ENCODE results near the gene SLC17A8.
"Not testable (repeated sequence)": the region's sequence is repeated elsewhere in the genome, so short reads cannot be mapped to it uniquely, and the experiment has no call there.

The SLC17A8 gene

GRCh38 chr12:100356644-100357223 is at the start of gene SLC17A8:
Gene SLC17A8, plus strand, starts transcription at chr12:100357074. Its CDS starts 318 bp downstream, at chr12:100357392.
- DNase-seq (ENCODE audit: low read depth in 2 of 2), result no peak

DNA sequence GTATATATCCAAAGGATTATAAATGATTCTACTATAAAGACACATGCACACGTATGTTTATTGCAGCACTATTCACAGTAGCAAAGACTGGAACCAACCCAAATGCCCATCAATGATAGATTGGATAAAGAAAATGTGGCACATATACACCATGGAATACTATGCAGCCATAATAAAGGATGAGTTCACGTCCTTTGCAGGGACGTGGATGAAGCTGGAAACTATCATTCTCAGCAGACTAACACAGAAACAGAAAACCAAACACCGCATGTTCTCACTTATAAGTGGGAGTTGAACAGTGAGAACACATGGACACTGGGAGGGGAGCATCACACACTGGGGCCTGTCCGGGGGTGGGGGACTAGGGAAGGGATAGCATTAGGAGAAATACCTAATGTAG is 48.7 kb upstream of the SLC17A8 start:
- not testable (repeated sequence) for DNase-seq (ENCODE audit: low read depth in 2 of 2)

DNA sequence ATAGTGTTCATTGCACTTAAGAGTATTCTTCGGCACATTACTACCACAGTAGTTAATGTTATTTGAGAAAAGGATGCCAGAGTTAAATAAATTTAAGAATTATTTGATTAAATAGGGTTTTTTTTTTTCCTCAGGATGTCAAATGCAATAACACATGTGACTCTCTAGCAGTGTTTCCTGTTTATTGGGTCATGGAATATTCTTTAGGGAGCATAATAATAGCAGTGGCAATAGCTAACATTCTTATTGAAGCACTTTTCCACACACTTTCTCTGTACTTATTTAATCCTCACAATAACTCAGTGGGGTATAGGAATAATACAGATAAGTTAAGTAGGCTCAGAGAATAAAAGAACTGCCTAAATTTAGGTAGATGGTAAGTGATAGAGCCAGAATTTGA is 45.6 kb upstream of the SLC17A8 start:
- DNase-seq (ENCODE audit: low read depth in 2 of 2), result no peak

DNA sequence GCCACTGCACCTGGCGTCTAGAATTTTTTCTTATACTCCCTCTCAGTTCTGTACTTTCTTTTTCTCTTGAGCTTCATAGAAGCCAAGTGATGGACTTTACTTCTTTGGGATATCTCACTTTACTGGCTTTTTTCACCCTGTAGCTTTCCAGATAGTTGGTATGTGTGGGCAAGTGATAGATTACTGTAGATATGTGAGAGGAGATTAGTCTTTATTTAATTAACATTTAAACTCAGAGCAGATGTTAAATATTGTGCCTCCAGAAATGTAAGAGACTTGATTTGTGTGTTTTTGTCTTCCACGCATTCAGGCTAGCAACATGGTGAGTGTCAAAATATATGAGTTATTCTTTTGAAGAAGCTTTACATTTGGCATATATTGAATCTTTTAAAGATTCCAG is 39.5 kb upstream of the SLC17A8 start:
- DNase-seq (ENCODE audit: low read depth in 2 of 2), result no peak

DNA sequence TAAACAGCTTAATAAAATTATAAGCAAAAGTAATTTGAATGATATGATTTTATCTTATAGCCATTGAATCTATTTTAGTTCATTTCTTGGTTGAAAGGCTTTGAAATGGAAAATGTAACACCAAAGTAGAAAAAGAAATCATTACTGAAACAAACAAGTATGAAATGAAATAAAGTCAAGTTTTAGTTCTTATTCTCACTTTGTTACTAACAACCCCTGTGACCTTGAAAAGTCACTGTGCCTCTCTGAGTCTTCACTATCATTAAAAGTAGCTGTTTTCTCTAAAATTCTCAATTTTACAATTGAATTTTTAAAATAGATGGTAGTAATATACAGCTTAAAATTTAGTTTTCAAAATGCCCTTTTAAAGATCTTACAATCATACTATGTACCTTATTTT is 32.4 kb upstream of the SLC17A8 start:
- DNase-seq (ENCODE audit: low read depth in 2 of 2), result no peak

DNA sequence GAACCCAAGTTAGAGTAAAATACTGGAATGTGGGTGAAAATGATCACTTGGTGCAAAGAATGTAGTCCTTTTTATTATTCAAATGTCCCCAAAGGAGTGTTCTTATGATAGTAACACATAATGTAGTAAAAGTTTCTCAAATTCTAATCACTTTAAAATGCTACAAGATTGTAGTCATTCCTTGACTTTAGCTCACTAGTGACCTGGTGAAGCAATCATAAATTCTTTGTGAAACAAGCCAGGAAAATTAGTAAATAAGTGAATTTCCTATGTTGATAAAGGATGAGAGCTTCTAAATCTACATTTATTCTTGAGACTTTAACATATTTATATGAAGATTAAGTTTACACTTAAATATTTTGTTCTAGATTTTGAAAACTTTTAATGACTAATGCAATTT is 30.7 kb upstream of the SLC17A8 start:
- DNase-seq (ENCODE audit: low read depth in 2 of 2), result no peak

GRCh38 chr12:100329800-100330199 is 27.1 kb upstream of the SLC17A8 start:
- no peak for DNase-seq (ENCODE audit: low read depth in 2 of 2)

DNA sequence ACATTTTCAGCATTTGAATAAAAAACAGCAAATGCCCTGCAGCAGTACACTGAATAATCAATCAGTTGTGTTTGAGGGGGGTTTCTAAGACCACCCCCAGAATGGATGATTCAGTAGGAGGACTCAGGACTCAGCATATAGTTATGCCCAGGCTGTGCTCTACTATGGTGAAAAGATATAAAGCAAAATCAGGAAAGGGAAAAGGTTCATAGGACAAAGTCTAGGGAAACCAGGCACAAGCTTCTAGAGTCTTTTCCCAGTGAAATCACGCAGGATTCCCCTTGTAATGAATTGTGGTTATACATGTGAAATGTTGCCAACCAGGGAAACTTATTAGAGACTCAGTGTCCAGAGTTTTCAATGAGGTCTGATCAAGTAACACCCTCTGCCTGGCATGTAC is 25.0 kb upstream of the SLC17A8 start:
- no peak for DNase-seq (ENCODE audit: low read depth in 2 of 2)

DNA sequence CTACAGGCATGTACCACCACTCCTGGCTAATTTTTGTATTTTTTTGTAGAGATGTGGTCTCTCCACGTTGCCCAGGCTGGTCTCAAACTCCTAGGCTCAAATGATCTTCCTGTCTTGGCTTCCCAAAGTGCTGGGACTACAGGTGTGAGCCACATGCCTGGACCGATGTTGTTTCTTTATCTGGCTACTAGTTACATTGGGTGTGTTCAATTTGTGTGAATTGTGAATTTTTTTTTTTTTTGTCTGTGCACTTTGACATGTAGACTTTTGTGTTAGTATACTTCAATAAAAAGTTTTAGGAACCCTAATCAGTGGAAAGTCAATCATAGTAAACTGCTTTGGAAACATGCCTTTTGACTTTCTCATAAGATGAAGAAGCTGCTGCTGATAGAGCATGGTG is 24.0 kb upstream of the SLC17A8 start:
- DNase-seq (ENCODE audit: low read depth in 2 of 2), result no peak

DNA sequence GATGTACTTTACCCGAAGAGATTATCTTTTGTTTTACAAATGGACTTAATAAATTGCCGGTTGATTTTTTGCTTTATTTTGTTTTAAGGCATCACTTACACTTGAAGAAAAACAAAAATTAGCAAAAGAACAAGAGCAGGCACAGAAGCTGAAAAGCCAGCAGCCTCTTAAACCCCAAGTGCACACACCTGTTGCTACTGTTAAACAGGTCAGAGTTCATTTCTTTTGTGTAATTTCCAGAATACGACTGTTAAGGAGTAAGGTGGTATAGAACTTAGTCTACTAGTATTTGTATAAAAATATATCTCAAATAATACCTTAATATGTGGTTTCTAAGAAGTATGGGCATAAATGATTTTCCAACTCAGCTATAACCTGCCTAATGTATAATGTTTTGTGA is 19.6 kb upstream of the SLC17A8 start:
- DNase-seq (ENCODE audit: low read depth in 2 of 2), result no peak

DNA sequence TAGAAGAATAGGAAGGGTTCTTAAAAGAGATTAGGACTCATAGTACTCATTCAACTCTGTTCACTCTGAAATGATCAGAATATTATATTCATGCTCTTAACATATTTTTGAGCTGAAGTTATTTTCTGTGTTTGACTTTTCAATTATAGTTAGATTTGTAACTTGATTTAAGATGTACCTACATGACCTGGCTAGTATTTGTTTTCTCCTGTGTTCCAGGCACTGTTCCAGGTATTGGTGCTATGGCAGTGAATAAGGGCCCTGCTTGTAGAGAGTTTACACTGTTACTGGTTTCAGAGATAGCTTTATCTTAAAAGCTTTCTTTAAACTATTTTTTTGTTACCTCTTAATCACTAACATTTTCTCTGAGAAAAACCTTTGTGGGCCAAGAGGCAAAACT is 19.1 kb upstream of the SLC17A8 start:
- no peak for DNase-seq (ENCODE audit: low read depth in 2 of 2)

GRCh38 chr12:100339071-100339470 is 17.8 kb upstream of the SLC17A8 start:
- DNase-seq (ENCODE audit: low read depth in 2 of 2), result no peak

GRCh38 chr12:100342897-100343296 is 14.0 kb upstream of the SLC17A8 start:
- DNase-seq (ENCODE audit: low read depth in 2 of 2), result not testable (repeated sequence)

GRCh38 chr12:100344351-100344750 is 12.5 kb upstream of the SLC17A8 start:
- DNase-seq (ENCODE audit: low read depth in 2 of 2), result not testable (repeated sequence)

- DNase-seq (ENCODE audit: low read depth in 2 of 2), result no peak
Measured at GRCh38 chr12:100345020-100345767, 11.7 kb upstream of the SLC17A8 start.

GRCh38 chr12:100346660-100347059 is 10.2 kb upstream of the SLC17A8 start:
- no peak for DNase-seq (ENCODE audit: low read depth in 2 of 2)

DNA sequence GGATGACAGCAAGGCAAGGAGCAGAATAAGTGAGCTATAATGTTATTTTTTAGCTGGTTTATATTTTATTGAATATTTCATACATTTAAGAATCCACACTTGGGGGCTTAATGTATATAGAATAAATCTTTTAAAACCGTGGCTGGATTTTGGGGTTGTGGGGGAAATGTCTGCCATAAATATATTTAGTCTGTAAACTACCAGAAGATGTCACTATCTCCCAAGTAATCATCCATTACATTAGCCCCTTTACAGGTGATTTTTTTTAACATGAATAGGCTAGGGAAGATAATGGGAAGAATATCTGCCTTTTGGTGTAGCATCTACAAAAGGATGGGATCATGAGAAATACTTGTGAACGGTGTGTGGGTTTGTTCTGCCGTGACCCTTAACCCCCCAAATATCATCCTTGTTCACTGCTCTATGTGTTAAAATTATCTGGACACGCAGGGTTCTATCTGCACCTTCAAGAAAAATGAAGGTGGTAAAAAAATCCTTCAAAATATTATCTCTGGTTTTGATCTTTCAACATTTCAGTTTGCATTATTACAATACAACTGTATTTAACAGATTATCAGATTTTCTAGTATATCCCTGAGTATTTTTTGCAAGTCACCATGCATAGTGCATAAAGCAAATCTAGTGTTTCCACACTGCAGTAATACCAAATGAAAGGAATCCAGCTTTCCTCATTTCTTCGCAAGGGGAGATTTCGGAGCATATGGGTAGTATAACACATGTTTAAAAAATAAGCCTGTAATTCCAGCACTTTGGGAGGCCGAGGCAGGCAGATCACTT is 8.0 kb upstream of the SLC17A8 start:
- DNase-seq (ENCODE audit: low read depth in 2 of 2), result no peak

GRCh38 chr12:100359248-100359647 is 2.4 kb downstream of the SLC17A8 start:
- DNase-seq (ENCODE audit: low read depth in 2 of 2), result no peak

- no peak for DNase-seq (ENCODE audit: low read depth in 2 of 2)
Measured at GRCh38 chr12:100359822-100360221, 2.9 kb downstream of the SLC17A8 start.

- no peak for DNase-seq (ENCODE audit: low read depth in 2 of 2)
Measured at GRCh38 chr12:100360450-100360849, 3.6 kb downstream of the SLC17A8 start.

DNA sequence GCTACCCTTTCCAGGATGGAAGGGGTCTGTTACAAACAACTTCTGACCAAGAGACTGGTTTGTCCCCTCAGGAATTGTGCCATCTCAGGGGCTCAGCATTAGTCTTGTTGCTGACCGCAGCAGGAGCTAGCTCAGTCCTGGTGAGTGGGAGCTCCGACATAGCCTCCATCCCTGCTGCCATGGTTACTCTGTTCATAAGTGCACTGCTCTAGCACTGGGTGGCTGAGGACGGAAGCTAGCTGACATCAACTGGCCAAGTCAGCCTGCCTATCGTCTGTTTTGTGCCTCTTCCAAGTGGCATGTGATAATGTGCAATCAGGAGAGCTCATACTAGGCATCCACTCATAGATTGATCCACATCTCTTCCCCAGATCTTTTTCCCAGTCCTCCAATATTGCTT is 7.5 kb downstream of the SLC17A8 start:
- no peak for DNase-seq (ENCODE audit: low read depth in 2 of 2)

GRCh38 chr12:100365411-100365810 is 8.5 kb downstream of the SLC17A8 start:
- DNase-seq (ENCODE audit: low read depth in 2 of 2), result no peak

GRCh38 chr12:100368066-100368465 is 11.2 kb downstream of the SLC17A8 start:
- DNase-seq (ENCODE audit: low read depth in 2 of 2), result no peak
